HG03558 (cell line): Measurements from ENCODE around the gene EDN1.

Source experiments
- ATAC-seq: cut with Tn5 transposase; IDR thresholded peaks from one replicate; pipeline ENCODE4 v1.9.1; 2021; ENCODE audit warnings: moderate number of reproducible peaks; ENCODE audit not compliant: unreplicated experiment; ENCODE audit errors: extremely low read depth

Gene EDN1

GRCh38 chr6:12266571-12266970 lies 23.6 kb upstream of the EDN1 start:
- ATAC-seq, result no peak

GRCh38 chr6:12269110-12269509 lies 21.1 kb upstream of the EDN1 start:
- ATAC-seq, result no peak

GRCh38 chr6:12270551-12271230 lies 19.5 kb upstream of the EDN1 start:
- ATAC-seq, result no peak

- no peak for ATAC-seq
These were observed 18.6 kb upstream of the EDN1 start for GRCh38 chr6:12271594-12271993.

GRCh38 chr6:12271997-12272396 lies 18.2 kb upstream of the EDN1 start:
- ATAC-seq, result no peak

GRCh38 chr6:12275107-12275506 lies 15.1 kb upstream of the EDN1 start:
- no peak for ATAC-seq

GRCh38 chr6:12276930-12277315 lies 13.2 kb upstream of the EDN1 start:
- ATAC-seq, result no peak

GRCh38 chr6:12277386-12277785 lies 12.8 kb upstream of the EDN1 start:
- ATAC-seq, result no peak

GRCh38 chr6:12278915-12279314 lies 11.2 kb upstream of the EDN1 start:
- no peak for ATAC-seq

GRCh38 chr6:12279322-12280091 lies 10.7 kb upstream of the EDN1 start:
- ATAC-seq, result no peak

- ATAC-seq, result no peak
These were observed 9.7 kb upstream of the EDN1 start for GRCh38 chr6:12280458-12280857.

- no peak for ATAC-seq
These were observed 9.3 kb upstream of the EDN1 start for GRCh38 chr6:12280902-12281301.

GRCh38 chr6:12283904-12284303 lies 6.3 kb upstream of the EDN1 start:
- ATAC-seq, result no peak

GRCh38 chr6:12286373-12287110 lies 3.6 kb upstream of the EDN1 start:
- no peak for ATAC-seq

- ATAC-seq, result no peak
These were observed 1.9 kb upstream of the EDN1 start for GRCh38 chr6:12288211-12288618.

- ATAC-seq, result no peak
These were observed 1.2 kb upstream of the EDN1 start for GRCh38 chr6:12288914-12289313.

GRCh38 chr6:12289365-12289919 lies 719 bp upstream of the EDN1 start:
- no peak for ATAC-seq

- ATAC-seq, result no peak
These were observed 1.1 kb downstream of the EDN1 start for GRCh38 chr6:12291071-12291838.

GRCh38 chr6:12291839-12292604 lies 1.9 kb downstream of the EDN1 start:
- ATAC-seq, result no peak
